Loucy (cell line): ENCODE measurements around the gene GLRX.

Experiments
- H2AFZ ChIP-seq: fragments of 200-600 bp; sonication (generic); 2 replicates; pipeline ENCODE4 v1.6.0; 2016; ENCODE audit warnings: antibody characterized with exemption, mild to moderate bottlenecking, low read length, moderate library complexity
- H3F3A ChIP-seq: fragments of 200-600 bp; 2 replicates; pipeline ENCODE4 v1.6.0; 2016; ENCODE audit warnings: antibody characterized with exemption, low read depth, mild to moderate bottlenecking
- H3K27me3 ChIP-seq: fragments of 200-600 bp; sonication (generic); 2 replicates; pipeline ENCODE4 v1.6.1; 2014; ENCODE audit warnings: low read length, mild to moderate bottlenecking; ENCODE audit not compliant: insufficient read depth, poor library complexity, severe bottlenecking
- H3K36me3 ChIP-seq: fragments of 200-600 bp; sonication (generic); 2 replicates; pipeline ENCODE4 v1.6.1; 2016; ENCODE audit warnings: low read length; ENCODE audit not compliant: insufficient read depth
- H3K4me1 ChIP-seq: fragments of 200-600 bp; sonication (generic); 2 replicates; pipeline ENCODE4 v1.5.1; 2014; ENCODE audit warnings: low read length, mild to moderate bottlenecking; ENCODE audit not compliant: insufficient read depth, poor library complexity, severe bottlenecking
- H3K4me2 ChIP-seq: fragments of 200-600 bp; sonication (generic); 2 replicates; pipeline ENCODE4 v1.6.0; 2014; ENCODE audit warnings: antibody characterized with exemption, low read length, low read depth, mild to moderate bottlenecking; ENCODE audit not compliant: poor library complexity, severe bottlenecking
- H3K4me3 ChIP-seq: fragments of 200-600 bp; sonication (generic); 2 replicates; pipeline ENCODE4 v1.5.1; 2014; ENCODE audit warnings: low read length, mild to moderate bottlenecking, mixed read lengths; ENCODE audit not compliant: poor library complexity, severe bottlenecking
- H3K79me2 ChIP-seq: fragments of 200-600 bp; sonication (generic); 2 replicates; pipeline ENCODE4 v1.6.1; 2014; ENCODE audit warnings: low read length; ENCODE audit not compliant: insufficient read depth
- H3K9ac ChIP-seq: fragments of 200-600 bp; sonication (generic); 2 replicates; pipeline ENCODE4 v1.6.0; 2014; ENCODE audit warnings: mild to moderate bottlenecking, low read depth, low read length, moderate library complexity; ENCODE audit not compliant: poor library complexity, severe bottlenecking
- H3K9me2 ChIP-seq: fragments of 200-600 bp; sonication (generic); replicated peaks from 2 replicates; pipeline ENCODE4 v1.6.1; 2016; ENCODE audit warnings: low read depth, low read length, mixed read lengths
- H3K9me3 ChIP-seq: fragments of 200-600 bp; sonication (generic); 2 replicates; pipeline ENCODE4 v1.6.1; 2014; ENCODE audit warnings: mild to moderate bottlenecking, antibody characterized with exemption, low read length, low read depth; ENCODE audit not compliant: insufficient read depth
- H4K20me1 ChIP-seq: fragments of 200-600 bp; sonication (generic); 2 replicates; pipeline ENCODE4 v1.6.0; 2014; ENCODE audit warnings: antibody characterized with exemption, low read length, mild to moderate bottlenecking; ENCODE audit not compliant: insufficient read depth, poor library complexity, severe bottlenecking
- EZH2phosphoT487 ChIP-seq: fragments of 200-600 bp; IDR thresholded peaks from 2 replicates; pipeline ENCODE4 v1.6.1; 2018; ENCODE audit warnings: antibody characterized with exemption, mild to moderate bottlenecking, moderate library complexity, borderline replicate concordance
- TF ChIP-seq, protein P1 (sequence below): fragments of 200-600 bp; sonication (generic); conservative IDR thresholded peaks from 2 replicates; pipeline ENCODE4 v1.5.1; 2014; ENCODE audit warnings: mild to moderate bottlenecking, antibody characterized with exemption, low read length

The GLRX gene

DNA sequence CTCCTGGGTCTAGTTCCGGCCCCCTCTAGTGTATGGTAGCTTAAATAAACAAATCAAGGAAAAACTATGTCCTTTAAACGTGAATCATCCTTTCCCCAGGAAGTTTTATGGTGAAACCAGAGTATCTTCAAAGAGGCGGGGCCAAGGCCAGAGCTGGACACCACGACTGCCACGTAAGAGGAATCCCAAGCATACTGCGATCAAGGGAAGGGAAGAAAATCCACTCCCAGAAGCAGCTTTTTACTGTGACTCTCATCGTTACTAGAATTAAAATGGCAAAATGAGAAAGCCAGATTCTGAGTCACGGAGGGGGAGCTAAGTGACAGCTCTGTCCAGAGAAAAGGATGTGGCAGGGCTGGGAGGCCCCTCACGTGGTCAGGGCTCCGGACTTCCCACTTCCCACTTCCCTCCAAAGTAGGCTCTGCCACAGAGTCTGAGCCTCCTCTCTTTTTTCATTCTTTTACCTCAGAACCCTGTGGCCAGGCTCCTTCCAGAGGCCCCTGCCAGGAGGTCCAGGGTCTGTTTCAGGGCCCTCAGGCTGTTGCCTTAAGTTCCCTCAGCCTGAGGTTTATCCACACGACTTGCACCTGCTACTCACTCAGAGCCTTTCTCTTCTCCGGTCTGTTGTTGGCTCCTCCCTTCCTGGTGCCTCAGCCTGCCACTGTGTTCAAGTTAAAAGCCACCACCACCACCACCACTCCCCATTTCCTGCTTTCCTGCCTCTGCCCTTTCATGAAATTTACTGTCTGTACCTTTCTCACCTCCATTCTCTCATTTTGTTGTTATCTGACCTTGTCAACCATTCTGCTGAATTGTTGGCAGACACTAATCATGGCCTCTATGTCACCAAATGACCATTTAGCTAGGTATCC is 1.4 kb upstream of the GLRX start:
- Histone ChIP-seq H3K36me3 (no peaks in the 10 kb centered on the region), H2AFZ (peak overlapping the region; percentile 36), H3K79me2 (peaks cover 43% of the 10 kb centered on the region), H3K9ac (peak overlapping the region; percentile 97), H4K20me1 (peaks cover 15% of the 10 kb centered on the region), H3F3A (peaks cover 4% of the 10 kb centered on the region; the same call in 1 of the 2 replicates), H3K4me1 (peaks cover 46% of the 10 kb centered on the region), H3K4me3 (peak overlapping the region; percentile 93), H3K9me3 (no peaks in the 10 kb centered on the region), H3K27me3 (no peaks in the 10 kb centered on the region), H3K9me2 (no peaks in the 10 kb centered on the region), H3K4me2 (peak overlapping the region; percentile 87)
- TF ChIP-seq, protein P1, sequence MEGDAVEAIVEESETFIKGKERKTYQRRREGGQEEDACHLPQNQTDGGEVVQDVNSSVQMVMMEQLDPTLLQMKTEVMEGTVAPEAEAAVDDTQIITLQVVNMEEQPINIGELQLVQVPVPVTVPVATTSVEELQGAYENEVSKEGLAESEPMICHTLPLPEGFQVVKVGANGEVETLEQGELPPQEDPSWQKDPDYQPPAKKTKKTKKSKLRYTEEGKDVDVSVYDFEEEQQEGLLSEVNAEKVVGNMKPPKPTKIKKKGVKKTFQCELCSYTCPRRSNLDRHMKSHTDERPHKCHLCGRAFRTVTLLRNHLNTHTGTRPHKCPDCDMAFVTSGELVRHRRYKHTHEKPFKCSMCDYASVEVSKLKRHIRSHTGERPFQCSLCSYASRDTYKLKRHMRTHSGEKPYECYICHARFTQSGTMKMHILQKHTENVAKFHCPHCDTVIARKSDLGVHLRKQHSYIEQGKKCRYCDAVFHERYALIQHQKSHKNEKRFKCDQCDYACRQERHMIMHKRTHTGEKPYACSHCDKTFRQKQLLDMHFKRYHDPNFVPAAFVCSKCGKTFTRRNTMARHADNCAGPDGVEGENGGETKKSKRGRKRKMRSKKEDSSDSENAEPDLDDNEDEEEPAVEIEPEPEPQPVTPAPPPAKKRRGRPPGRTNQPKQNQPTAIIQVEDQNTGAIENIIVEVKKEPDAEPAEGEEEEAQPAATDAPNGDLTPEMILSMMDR, result no peak; the same call in 1 of the 2 replicates
- no peak for TF ChIP-seq EZH2phosphoT487

DNA sequence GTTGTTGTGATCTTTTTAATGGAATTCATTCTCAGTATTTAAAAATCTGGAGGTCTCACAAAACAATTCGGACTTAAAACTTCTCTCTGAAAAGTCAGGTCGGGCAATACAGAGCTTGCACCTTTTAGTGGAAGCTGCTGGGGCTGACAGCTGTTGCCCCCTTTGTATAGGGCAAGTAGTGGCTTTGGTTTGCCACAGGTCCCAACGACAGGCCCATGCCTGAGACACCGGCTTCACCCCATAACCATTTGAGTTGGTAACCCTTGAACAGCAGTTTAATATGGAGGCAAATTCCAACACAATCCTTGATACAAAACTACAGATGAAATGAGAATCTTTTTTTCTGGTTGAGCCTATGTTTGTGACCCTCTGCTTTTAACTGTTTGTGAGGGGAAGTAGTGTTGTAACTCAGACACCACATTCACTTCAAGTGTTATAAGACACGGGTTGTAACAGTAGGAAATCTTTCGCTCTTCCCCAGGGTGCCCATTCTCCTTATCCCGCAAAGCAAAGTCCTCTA is 752 bp upstream of the GLRX start:
- Histone ChIP-seq H4K20me1 (peaks cover 22% of the 10 kb centered on the region), H3K9me3 (no peaks in the 10 kb centered on the region), H3K79me2 (peaks cover 50% of the 10 kb centered on the region), H3K9me2 (no peaks in the 10 kb centered on the region), H3K4me2 (peak overlapping the region; percentile 87), H2AFZ (peak overlapping the region; percentile 36; the same call in 1 of the 2 replicates), H3K4me1 (peaks cover 53% of the 10 kb centered on the region), H3K9ac (peak overlapping the region; percentile 97), H3K4me3 (peak overlapping the region; percentile 93), H3K36me3 (no peaks in the 10 kb centered on the region), H3K27me3 (no peaks in the 10 kb centered on the region), H3F3A (peaks cover 4% of the 10 kb centered on the region; the same call in 1 of the 2 replicates)
- TF ChIP-seq, protein P1, result no peak
- TF ChIP-seq EZH2phosphoT487, result no peak

DNA sequence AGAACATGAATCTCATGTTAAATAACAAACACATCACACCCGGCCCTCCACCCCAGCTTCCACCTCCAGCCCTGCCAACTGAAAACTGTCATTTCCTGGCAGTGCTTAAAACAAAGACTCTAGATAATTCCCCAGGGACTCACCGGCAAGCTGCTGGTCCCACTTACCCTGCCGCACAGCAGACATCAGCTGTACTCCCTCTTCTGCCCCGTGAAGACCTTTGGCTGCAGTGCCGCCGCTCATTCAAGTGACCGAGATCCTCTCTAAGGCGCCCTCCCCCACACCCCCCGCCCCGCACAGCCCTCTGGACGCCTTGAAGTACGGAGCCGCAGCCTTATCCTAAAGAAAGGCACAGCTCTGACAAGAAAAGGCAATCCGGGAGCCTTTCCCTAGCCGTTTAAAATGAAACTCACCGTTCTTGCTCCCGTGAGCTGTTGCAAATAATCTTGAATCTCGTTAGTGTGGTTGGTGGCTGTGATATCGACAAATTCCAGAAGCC is 434 bp downstream of the GLRX start:
- peak overlapping the region; percentile 93 for H3K4me3 ChIP-seq
- peaks cover 1% of the 10 kb centered on the region; the same call in 1 of the 2 replicates for H3K36me3 ChIP-seq
- no peaks in the 10 kb centered on the region for H3K27me3 ChIP-seq
- TF ChIP-seq, protein P1, result no peak
- no peak for TF ChIP-seq EZH2phosphoT487
- H4K20me1 ChIP-seq, result peaks cover 34% of the 10 kb centered on the region
- peaks cover 60% of the 10 kb centered on the region for H3K4me1 ChIP-seq
- H3K9ac ChIP-seq, result peak overlapping the region; percentile 97
- H3K79me2 ChIP-seq, result peaks cover 62% of the 10 kb centered on the region
- H3K9me3 ChIP-seq, result no peaks in the 10 kb centered on the region
- H3K9me2 ChIP-seq, result no peaks in the 10 kb centered on the region
- H3F3A ChIP-seq, result peaks cover 4% of the 10 kb centered on the region; the same call in 1 of the 2 replicates
- H2AFZ ChIP-seq, result peak overlapping the region; percentile 42; the same call in 1 of the 2 replicates
- peak overlapping the region; percentile 87 for H3K4me2 ChIP-seq
